Measurements from ENCODE around the gene CDKN1C. TPM values are rescaled to one million over a fixed set of nuclear protein-coding genes. Genes with fewer than 3 reads are reported as not detected.

Gene CDKN1C
- total RNA-seq: 1 to 10 TPM; 1.2 to 2.0 TPM

- peak; percentile 91 to 94 for ATAC-seq
These were observed at the start of gene CDKN1C for GRCh38 chr11:2885678-2886081. CDKN1C (minus strand) TSS chr11:2885775; CDS start chr11:2885456, 319 bp downstream.

GRCh38 chr11:2934611-2935239 lies 49.1 kb upstream of the CDKN1C start:
- H3K4me1 Mint-ChIP-seq (ENCODE audit: low read depth in 2 of 2): peaks cover 17 to 28% of the 10 kb centered on the region in 2 donors
- H3K27me3 Mint-ChIP-seq: no peaks in the 10 kb centered on the region
- H3K36me3 Mint-ChIP-seq: peaks cover 20% of the 10 kb centered on the region

More at GRCh38 chr11:2885678-2886081, at the start of gene CDKN1C:
- DNase-seq (ENCODE audit: low spot score): peak; percentile 87
- Mint-ChIP-seq H3K9me3 (no peaks in the 10 kb centered on the region), H3K4me3 (peak within 1 kb of the TSS; percentile 86), H3K27ac (no peak within 1 kb of the TSS), H3K4me1 (ENCODE audit: low read depth in 2 of 2) (peaks cover 8 to 15% of the 10 kb centered on the region in 2 donors), H3K27me3 (peaks cover 8 to 12% of the 10 kb centered on the region in 2 donors), H3K36me3 (no peaks in the 10 kb centered on the region)

GRCh38 chr11:2934021-2934550 lies 48.5 kb upstream of the CDKN1C start:
- H3K9me3 Mint-ChIP-seq: peaks cover 14% of the 10 kb centered on the region
- H3K4me3 Mint-ChIP-seq: no peak overlapping the region
- H3K4me1 Mint-ChIP-seq (ENCODE audit: low read depth in 2 of 2): peaks cover 16 to 27% of the 10 kb centered on the region in 2 donors
- peak overlapping the region; percentile 60 to 78 for H3K27ac Mint-ChIP-seq
- no peaks in the 10 kb centered on the region for H3K27me3 Mint-ChIP-seq
- no peak for ATAC-seq
- DNase-seq (ENCODE audit: low spot score): peak; percentile 51
- H3K36me3 Mint-ChIP-seq: peaks cover 20% of the 10 kb centered on the region

More at GRCh38 chr11:2934611-2935239, 49.1 kb upstream of the CDKN1C start:
- no peak for ATAC-seq
- DNase-seq (ENCODE audit: low spot score): peak; percentile 62
- Mint-ChIP-seq H3K4me3 (no peak overlapping the region), H3K27ac (no peak overlapping the region), H3K9me3 (peaks cover 14% of the 10 kb centered on the region)

- H3K27me3 Mint-ChIP-seq: no peaks in the 10 kb centered on the region
- peak overlapping the region; percentile 60 to 78 for H3K27ac Mint-ChIP-seq
- H3K36me3 Mint-ChIP-seq: peaks cover 14% of the 10 kb centered on the region
- DNase-seq (ENCODE audit: low spot score) (peak; percentile 88), ATAC-seq (peak; percentile 88 to 89)
- peaks cover 10 to 29% of the 10 kb centered on the region in 2 donors for H3K4me1 Mint-ChIP-seq (ENCODE audit: low read depth in 2 of 2)
- peaks cover 11% of the 10 kb centered on the region for H3K9me3 Mint-ChIP-seq
- no peak overlapping the region for H3K4me3 Mint-ChIP-seq
These were observed 47.9 kb upstream of the CDKN1C start for GRCh38 chr11:2933375-2934020.

- Mint-ChIP-seq H3K36me3 (peaks cover 8% of the 10 kb centered on the region), H3K9me3 (peaks cover 6% of the 10 kb centered on the region), H3K4me1 (ENCODE audit: low read depth in 2 of 2) (peaks cover 15 to 34% of the 10 kb centered on the region in 2 donors), H3K4me3 (no peak overlapping the region), H3K27ac (peak overlapping the region; percentile 60 to 78), H3K27me3 (peaks cover 5% of the 10 kb centered on the region in 2 donors)
- ATAC-seq (peak; percentile 36 to 49), DNase-seq (ENCODE audit: low spot score) (peak; percentile 69)
These were observed 47.3 kb upstream of the CDKN1C start for GRCh38 chr11:2932850-2933251.

GRCh38 chr11:2931771-2932738 lies 46.5 kb upstream of the CDKN1C start:
- no peak overlapping the region for H3K4me3 Mint-ChIP-seq
- ATAC-seq: no peak
- H3K4me1 Mint-ChIP-seq (ENCODE audit: low read depth in 2 of 2): peaks cover 20 to 32% of the 10 kb centered on the region in 2 donors
- H3K36me3 Mint-ChIP-seq: no peaks in the 10 kb centered on the region
- peaks cover 9% of the 10 kb centered on the region in 2 donors for H3K27me3 Mint-ChIP-seq
- DNase-seq (ENCODE audit: low spot score): peak; percentile 56
- H3K9me3 Mint-ChIP-seq: no peaks in the 10 kb centered on the region
- peak overlapping the region; percentile 60 to 78 for H3K27ac Mint-ChIP-seq

- H3K9me3 Mint-ChIP-seq: no peaks in the 10 kb centered on the region
- DNase-seq (ENCODE audit: low spot score) (peak; percentile 54), ATAC-seq (no peak)
These were observed 45.8 kb upstream of the CDKN1C start for GRCh38 chr11:2931420-2931746.

GRCh38 chr11:2930704-2931419 lies 45.3 kb upstream of the CDKN1C start:
- no peaks in the 10 kb centered on the region for H3K9me3 Mint-ChIP-seq
- peak overlapping the region; percentile 84 for H3K4me3 Mint-ChIP-seq
- no peaks in the 10 kb centered on the region for H3K36me3 Mint-ChIP-seq
- DNase-seq (ENCODE audit: low spot score) (peak; percentile 67), ATAC-seq (peak in 1 of 2 donors; percentile 4)
- H3K27me3 Mint-ChIP-seq: peaks cover 9% of the 10 kb centered on the region in 2 donors
- peak overlapping the region; percentile 80 to 88 for H3K27ac Mint-ChIP-seq
- peaks cover 20 to 32% of the 10 kb centered on the region in 2 donors for H3K4me1 Mint-ChIP-seq (ENCODE audit: low read depth in 2 of 2)

More at GRCh38 chr11:2931420-2931746, 45.8 kb upstream of the CDKN1C start:
- Mint-ChIP-seq H3K27ac (peak overlapping the region in 1 of 2 donors; percentile 37), H3K36me3 (no peaks in the 10 kb centered on the region), H3K27me3 (peaks cover 9% of the 10 kb centered on the region in 2 donors), H3K4me3 (no peak overlapping the region), H3K4me1 (ENCODE audit: low read depth in 2 of 2) (peaks cover 20 to 32% of the 10 kb centered on the region in 2 donors)

- H3K4me1 Mint-ChIP-seq (ENCODE audit: low read depth in 2 of 2): peaks cover 20 to 32% of the 10 kb centered on the region in 2 donors
- H3K27me3 Mint-ChIP-seq: peaks cover 9% of the 10 kb centered on the region in 2 donors
- ATAC-seq: peak; percentile 19 to 36
- peak overlapping the region; percentile 84 for H3K4me3 Mint-ChIP-seq
- H3K9me3 Mint-ChIP-seq: no peaks in the 10 kb centered on the region
- peak overlapping the region; percentile 80 to 88 for H3K27ac Mint-ChIP-seq
- DNase-seq (ENCODE audit: low spot score): peak; percentile 70
- H3K36me3 Mint-ChIP-seq: no peaks in the 10 kb centered on the region
These were observed 44.6 kb upstream of the CDKN1C start for GRCh38 chr11:2929950-2930703.

GRCh38 chr11:2929531-2929949 lies 44.0 kb upstream of the CDKN1C start:
- H3K27ac Mint-ChIP-seq: peak overlapping the region in 1 of 2 donors; percentile 88
- DNase-seq (ENCODE audit: low spot score): peak; percentile 90
- peak overlapping the region; percentile 84 for H3K4me3 Mint-ChIP-seq
- peaks cover 9% of the 10 kb centered on the region in 2 donors for H3K27me3 Mint-ChIP-seq
- ATAC-seq: peak; percentile 57 to 78
- H3K36me3 Mint-ChIP-seq: no peaks in the 10 kb centered on the region
- H3K4me1 Mint-ChIP-seq (ENCODE audit: low read depth in 2 of 2): peaks cover 20 to 32% of the 10 kb centered on the region in 2 donors
- H3K9me3 Mint-ChIP-seq: no peaks in the 10 kb centered on the region

- peak within 1 kb of the TSS; percentile 80 to 88 for H3K27ac Mint-ChIP-seq
- peak; percentile 48 to 56 for ATAC-seq
- peak within 1 kb of the TSS; percentile 84 for H3K4me3 Mint-ChIP-seq
- peaks cover 20 to 31% of the 10 kb centered on the region in 2 donors for H3K4me1 Mint-ChIP-seq (ENCODE audit: low read depth in 2 of 2)
- no peaks in the 10 kb centered on the region for H3K9me3 Mint-ChIP-seq
- DNase-seq (ENCODE audit: low spot score): peak; percentile 81
- peaks cover 9% of the 10 kb centered on the region in 2 donors for H3K27me3 Mint-ChIP-seq
- H3K36me3 Mint-ChIP-seq: no peaks in the 10 kb centered on the region
These were observed 43.3 kb upstream of the CDKN1C start, which contains the start of gene PHLDA2 for GRCh38 chr11:2928605-2929530. PHLDA2 (minus strand) TSS chr11:2929420; CDS start chr11:2929364, 56 bp downstream.
